Heart right ventricle (tissue), 16 donors: ENCODE measurements around the gene GRID1. TPM values are rescaled to one million over a fixed set of nuclear protein-coding genes. Genes with fewer than 3 reads are reported as not detected.
A peak's percentile ranks its signal among the peaks of the same experiment; 100 is the strongest.

ENCODE experiments used
- ATAC-seq, 8 donors: fragments of 200-7000 bp; cut with Tn5 transposase; one replicate each; pipeline ENCODE4 v1.9.1; 2020; ENCODE audit warnings: mild to moderate bottlenecking in 8 of 8, moderate library complexity in 8 of 8, moderate number of reproducible peaks in 1 of 8
- DNase-seq, 2 donors: peaks; one replicate each; pipeline ENCODE4 v3.0.0-alpha.2; 2020
- H3K27ac ChIP-seq, 10 donors: fragments of 200-600 bp; sonication (generic) in 2 of 10; one replicate each; pipeline versions ENCODE4 v1.5.0 to v1.8.0; 2020 to 2022; ENCODE audit warnings: mild to moderate bottlenecking in 3 of 10
- H3K27me3 ChIP-seq, 7 donors: fragments of 200-600 bp; one replicate each; pipeline ENCODE4 v1.8.0; 2021 to 2022; ENCODE audit warnings: mild to moderate bottlenecking in 2 of 7
- H3K36me3 ChIP-seq, 9 donors: fragments of 200-600 bp; sonication (generic) in 1 of 9; one replicate each; pipeline versions ENCODE4 v1.5.0 to v1.8.0; 2020 to 2022; ENCODE audit warnings: mild to moderate bottlenecking in 2 of 9
- H3K4me1 ChIP-seq, 9 donors: fragments of 200-600 bp; sonication (generic) in 1 of 9; one replicate each; pipeline versions ENCODE4 v1.5.0 to v1.8.0; 2020 to 2022; ENCODE audit warnings: mild to moderate bottlenecking in 4 of 9
- H3K4me3 ChIP-seq, 10 donors: fragments of 200-600 bp; sonication (generic) in 2 of 10; one replicate each; pipeline versions ENCODE4 v1.5.0 to v1.8.0; 2020 to 2022; ENCODE audit warnings: mild to moderate bottlenecking in 7 of 10, moderate library complexity in 2 of 10
- H3K9me3 ChIP-seq, 11 donors: fragments of 200-600 bp in 10 of 11; sonication (generic) in 2 of 11; one replicate each; pipeline versions ENCODE4 v1.5.0 to v1.8.0; 2013 to 2022; ENCODE audit warnings: mild to moderate bottlenecking in 2 of 11, control low read depth in 1 of 11, moderate library complexity in 1 of 11
- CTCF ChIP-seq, 9 donors: fragments of 200-600 bp; sonication (generic) in 2 of 9; IDR thresholded peaks; one replicate each; pipeline versions ENCODE4 v1.5.0 to v1.8.0; 2021 to 2022; ENCODE audit warnings: antibody characterized with exemption in 9 of 9, mild to moderate bottlenecking in 5 of 9, moderate library complexity in 1 of 9
- WGBS, 2 donors: extraction: QIAGEN DNeasy Blood & Tissue Kit; methylation state at CpG; one replicate each; pipeline ENCODE4 v1.1.7; 2013; ENCODE audit warnings: inconsistent platforms in 1 of 2; 5-methylcytosine and 5-hydroxymethylcytosine counted together
- intact Hi-C, 10 donors: fragments of 100-400 bp; cut with DNase I; formaldehyde crosslinking; loops; one replicate each; pipeline versions ENCODE4 v1.11.1 to v1.14.2; 2022
- polyA plus RNA-seq, 2 donors: library from polyadenylated mRNA; stranded (reverse); fragments of 200-250 nt; gene quantifications; one replicate each; pipeline ENCODE4 v1.2.3, GENCODE V29; 2013
- total RNA-seq, 10 donors: library from RNA; stranded (reverse); fragmentation: NEBNext Ultra II Directional in 3 of 10; extraction: Animal tissue kit (Norgen Biotek cat#: 25700) in 3 of 10; gene quantifications; one replicate each; pipeline versions ENCODE4 v1.2.1 to v1.2.4, GENCODE V29; 2021 to 2023
- donor health status: Arrhythmogenic right ventricular cardiomyopathy.
- donor health status: ischemic (EF 13 %, LVEDD 7.1; RV severe dilation, severe dysfunction).
- donor health status: healthy with polysubstance abuse.
- donor health status: DM: no; HTN: yes; CAD: no.
- donor health status: DM: no; HTN: no; CAD: no.
- donor health status: ischemic (EF 25% LVEDD 6.9; RV normal size, moderate dysfunction).
- donor health status: ischemic (EF 25% LVEDD 5.7; RV mildly dilated, moderate dysfunction).
- donor health status: healthy.
- donor health status: DM: yes; HTN: yes; CAD: no.
- donor health status: Ischemic cardiomyopathy.
- donor health status: ischemic (EF 35%, LVEDD 5.7; RV mildly dilated, moderate dysfunction).
- donor health status: nonischemic (EF 11% LVEDD 7.7; RV severe dilation, severe dysfunction).
- donor health status: DM: yes; HTN: yes; CAD: no.
- donor health status: PGD.
- donor health status: ischemic (EF 29% LVEDD 5.4; RV normal size, mild dysfunction).
- donor health status: nonischemic (EF 23%, LVEDD 6.1; RV moderate dilation, normal function).

The GRID1 gene
- total and polyA plus RNA-seq, 12 donors = 0.44 to 3.4 (median 1.5) TPM

DNA sequence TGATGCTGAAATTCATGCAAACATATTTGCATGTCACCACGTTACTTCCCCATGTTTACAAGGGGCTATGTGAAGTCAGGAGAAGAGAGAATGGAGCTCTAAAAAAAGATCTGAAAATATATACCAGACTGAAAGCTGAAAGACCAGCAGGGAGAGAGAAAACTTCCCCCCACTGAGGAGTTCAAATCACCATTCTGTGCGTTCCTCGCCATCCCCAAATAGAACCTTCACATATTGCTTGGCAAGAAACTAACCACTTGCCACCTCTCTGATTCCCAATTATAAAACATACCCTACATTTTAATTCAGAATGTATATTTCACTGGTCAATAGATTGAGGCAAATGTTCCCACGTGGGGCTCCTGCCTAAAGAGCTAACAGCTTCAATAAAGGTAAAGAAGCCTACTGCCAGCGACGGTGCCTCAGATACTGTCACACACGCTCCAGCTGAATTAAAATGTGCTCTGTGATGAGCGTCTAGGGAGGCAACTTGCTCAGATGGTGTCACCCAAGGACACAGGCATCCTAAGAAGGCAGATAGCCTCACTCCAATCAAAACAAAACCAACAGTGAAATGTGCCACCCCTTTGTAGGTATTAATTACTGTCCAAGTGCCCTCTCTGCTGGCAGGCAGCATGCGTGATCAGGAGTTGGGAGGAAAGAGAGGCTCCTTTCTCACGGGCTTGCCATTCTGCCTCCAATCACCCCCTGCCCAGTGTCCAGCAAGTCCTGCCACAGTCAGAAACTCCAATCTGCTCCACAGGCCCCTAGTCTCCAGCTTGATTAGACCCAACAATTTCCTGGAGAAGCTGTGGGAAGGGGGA lies 298.2 kb downstream of the GRID1 start:
- Histone ChIP-seq H3K36me3 (no peaks in the 10 kb centered on the region), H3K27me3 (peaks cover 0 to 5% (median 0%) of the 10 kb centered on the region in 7 donors), H3K27ac (no peak overlapping the region), H3K4me1 (no peaks in the 10 kb centered on the region), H3K9me3 (no peaks in the 10 kb centered on the region), H3K4me3 (no peak overlapping the region)
- 62 to 68% methylated on average over 10 of the region's 10 CpGs for WGBS, 2 donors
- peak in 5 of 9 donors; percentile 6 to 41 (median 35) for TF ChIP-seq CTCF (IDR thresholded peaks at IDR 0.05)
- DNase-seq = no peak
- peak in 6 of 8 donors; percentile 33 to 67 (median 48) for ATAC-seq
- intact Hi-C loops = no loop called here

DNA sequence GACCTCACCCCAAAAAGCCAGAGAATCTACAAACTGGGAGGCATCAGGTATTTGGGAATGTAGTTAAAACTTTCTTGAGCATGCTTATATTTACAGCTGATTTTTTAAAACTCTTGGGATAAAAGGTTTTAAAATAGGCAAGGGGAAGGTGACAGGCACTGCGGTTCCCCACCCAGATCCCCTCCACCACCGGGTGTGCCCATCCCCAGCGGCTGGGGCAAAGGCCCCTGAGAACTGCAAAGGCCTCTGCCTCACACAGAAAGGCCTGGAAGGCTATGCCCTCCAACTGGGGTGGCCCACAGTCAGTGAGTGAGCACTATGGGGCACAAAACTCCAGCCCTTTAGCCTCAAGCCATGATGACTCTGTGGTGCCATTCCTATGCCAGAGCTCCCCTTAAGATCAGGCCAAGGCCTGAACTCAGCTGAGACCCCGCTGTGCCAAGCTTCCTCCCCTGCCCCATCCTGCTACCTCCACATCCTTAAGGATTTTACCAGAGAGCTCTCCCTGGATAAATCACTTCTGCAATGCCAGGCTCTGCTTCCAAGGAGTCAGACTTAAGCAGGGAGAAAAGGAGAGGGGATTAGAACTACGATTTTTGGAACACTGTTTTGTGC lies 299.1 kb downstream of the GRID1 start:
- no peak for TF ChIP-seq CTCF (IDR thresholded peaks at IDR 0.05)
- Histone ChIP-seq H3K27me3 (peaks cover 0 to 2% (median 0%) of the 10 kb centered on the region in 7 donors), H3K4me1 (no peaks in the 10 kb centered on the region), H3K9me3 (no peaks in the 10 kb centered on the region), H3K36me3 (no peaks in the 10 kb centered on the region), H3K27ac (no peak overlapping the region), H3K4me3 (no peak overlapping the region)
- intact Hi-C loops = no loop called here
- WGBS, 2 donors = 80 to 84% methylated on average over 5 of the region's 5 CpGs
- ATAC-seq (no peak), DNase-seq (no peak)

DNA sequence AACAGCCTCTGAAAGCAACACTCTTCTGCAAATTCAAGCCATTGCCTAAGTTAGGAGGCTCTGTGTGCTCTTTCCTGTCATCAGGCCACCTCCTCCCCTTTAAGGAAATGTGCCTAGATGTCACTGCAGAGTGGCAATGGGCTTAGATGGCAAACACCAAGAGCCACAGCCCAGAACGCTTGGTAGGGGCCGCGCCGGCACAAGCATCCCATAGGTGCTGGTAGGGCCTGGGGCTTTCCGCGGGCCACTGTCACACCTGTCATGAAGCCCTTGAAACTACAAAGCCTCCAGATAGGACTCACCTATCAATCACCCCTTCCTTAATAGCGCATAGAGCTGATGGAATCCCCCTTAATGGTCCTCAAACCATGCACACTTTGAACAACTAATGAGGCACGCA lies 299.9 kb downstream of the GRID1 start:
- Histone ChIP-seq H3K27ac (no peak overlapping the region), H3K9me3 (no peaks in the 10 kb centered on the region), H3K4me3 (no peak overlapping the region), H3K27me3 (peaks cover 0 to 4% (median 0%) of the 10 kb centered on the region in 7 donors), H3K4me1 (no peaks in the 10 kb centered on the region), H3K36me3 (no peaks in the 10 kb centered on the region)
- DNase-seq (no peak), ATAC-seq (no peak)
- intact Hi-C loops = no loop called here
- WGBS, 2 donors = 86 to 90% methylated on average over 8 of the region's 8 CpGs
- TF ChIP-seq CTCF (IDR thresholded peaks at IDR 0.05) = no peak

DNA sequence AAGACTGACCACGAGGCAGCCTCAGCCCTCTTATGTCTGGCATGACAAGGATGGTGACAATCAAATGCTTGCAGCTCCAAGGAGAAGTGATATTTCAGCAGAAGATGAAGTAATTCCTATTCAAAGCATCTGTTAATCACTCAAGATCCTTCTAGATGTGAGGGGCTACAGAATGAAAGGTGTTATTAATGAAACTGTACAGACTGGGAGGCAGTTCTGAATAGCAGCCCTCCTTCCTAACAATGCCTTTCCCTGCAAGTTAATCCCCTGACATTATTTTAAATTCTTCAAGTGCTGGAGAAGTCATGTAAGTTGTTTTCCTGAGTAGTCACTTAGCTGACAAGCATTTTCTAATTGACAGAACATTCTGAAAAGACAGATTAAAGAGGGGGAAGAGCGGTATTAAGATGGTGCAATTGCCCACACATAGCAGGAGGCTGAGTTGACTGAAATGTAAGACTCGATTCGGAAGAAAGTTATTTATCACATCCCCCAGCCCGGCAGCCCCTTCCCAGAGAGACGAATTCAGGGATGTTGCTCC lies 300.8 kb downstream of the GRID1 start:
- Histone ChIP-seq H3K9me3 (no peaks in the 10 kb centered on the region), H3K27ac (no peak overlapping the region), H3K4me1 (no peaks in the 10 kb centered on the region), H3K36me3 (no peaks in the 10 kb centered on the region), H3K27me3 (peaks cover 0 to 4% (median 0%) of the 10 kb centered on the region in 7 donors), H3K4me3 (no peak overlapping the region)
- WGBS, 2 donors = 74 to 88% methylated on average over 6 of the region's 6 CpGs
- intact Hi-C loops = no loop called here
- TF ChIP-seq CTCF (IDR thresholded peaks at IDR 0.05) = no peak
- ATAC-seq (no peak), DNase-seq (no peak)
